ENCODE data around the gene SLC25A21.

SLC25A21 gene

GRCh38 chr14:37013078-37013477, 159.3 kb downstream of the SLC25A21 start:
- H3K4me3 ChIP-seq (replicated peaks; ENCODE audit: low read depth, low read length) = no peak overlapping the region
- DNase-seq (ENCODE audit: extremely low read depth, low read depth) = no peak
- TF ChIP-seq, protein P1, sequence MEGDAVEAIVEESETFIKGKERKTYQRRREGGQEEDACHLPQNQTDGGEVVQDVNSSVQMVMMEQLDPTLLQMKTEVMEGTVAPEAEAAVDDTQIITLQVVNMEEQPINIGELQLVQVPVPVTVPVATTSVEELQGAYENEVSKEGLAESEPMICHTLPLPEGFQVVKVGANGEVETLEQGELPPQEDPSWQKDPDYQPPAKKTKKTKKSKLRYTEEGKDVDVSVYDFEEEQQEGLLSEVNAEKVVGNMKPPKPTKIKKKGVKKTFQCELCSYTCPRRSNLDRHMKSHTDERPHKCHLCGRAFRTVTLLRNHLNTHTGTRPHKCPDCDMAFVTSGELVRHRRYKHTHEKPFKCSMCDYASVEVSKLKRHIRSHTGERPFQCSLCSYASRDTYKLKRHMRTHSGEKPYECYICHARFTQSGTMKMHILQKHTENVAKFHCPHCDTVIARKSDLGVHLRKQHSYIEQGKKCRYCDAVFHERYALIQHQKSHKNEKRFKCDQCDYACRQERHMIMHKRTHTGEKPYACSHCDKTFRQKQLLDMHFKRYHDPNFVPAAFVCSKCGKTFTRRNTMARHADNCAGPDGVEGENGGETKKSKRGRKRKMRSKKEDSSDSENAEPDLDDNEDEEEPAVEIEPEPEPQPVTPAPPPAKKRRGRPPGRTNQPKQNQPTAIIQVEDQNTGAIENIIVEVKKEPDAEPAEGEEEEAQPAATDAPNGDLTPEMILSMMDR (IDR thresholded peaks at IDR 0.05; ENCODE audit: low read depth, low read length, missing control alignments) = no peak

- TF ChIP-seq, protein P1 (IDR thresholded peaks at IDR 0.05; ENCODE audit: low read depth, low read length, missing control alignments) = no peak
- H3K4me3 ChIP-seq (replicated peaks; ENCODE audit: low read depth, low read length) = no peak overlapping the region
- DNase-seq (ENCODE audit: extremely low read depth, low read depth) = no peak
Measured at GRCh38 chr14:36998686-36999085, 173.7 kb downstream of the SLC25A21 start.

DNA sequence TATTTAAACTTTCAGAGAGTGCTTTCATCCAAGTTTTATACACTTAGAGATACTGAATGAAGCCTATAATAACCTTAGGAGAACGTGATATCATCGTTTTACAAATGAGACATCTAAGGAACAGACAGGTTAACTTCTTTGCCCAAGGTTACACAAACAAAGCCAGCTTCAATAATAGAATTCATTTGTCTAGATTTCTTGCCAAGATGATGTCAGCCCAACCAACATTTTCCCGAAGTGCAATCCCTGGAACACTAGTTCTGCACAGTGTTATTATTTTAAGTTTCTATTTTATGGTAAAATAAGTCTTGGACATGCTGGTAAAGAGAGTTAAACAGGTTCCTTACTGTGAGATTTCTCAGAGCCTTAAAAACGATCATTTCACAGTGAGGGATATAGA, 174.6 kb downstream of the SLC25A21 start:
- DNase-seq (ENCODE audit: extremely low read depth, low read depth) = no peak
- TF ChIP-seq, protein P1 (IDR thresholded peaks at IDR 0.05; ENCODE audit: low read depth, low read length, missing control alignments) = no peak
- no peak overlapping the region for H3K4me3 ChIP-seq (replicated peaks; ENCODE audit: low read depth, low read length)

GRCh38 chr14:36996857-36997590, 175.4 kb downstream of the SLC25A21 start:
- TF ChIP-seq, protein P1 (IDR thresholded peaks at IDR 0.05; ENCODE audit: low read depth, low read length, missing control alignments) = no peak
- H3K4me3 ChIP-seq (replicated peaks; ENCODE audit: low read depth, low read length) = no peak overlapping the region
- no peak for DNase-seq (ENCODE audit: extremely low read depth, low read depth)

GRCh38 chr14:36996133-36996856, 176.1 kb downstream of the SLC25A21 start:
- DNase-seq (ENCODE audit: extremely low read depth, low read depth) = no peak
- no peak overlapping the region for H3K4me3 ChIP-seq (replicated peaks; ENCODE audit: low read depth, low read length)
- TF ChIP-seq, protein P1 (IDR thresholded peaks at IDR 0.05; ENCODE audit: low read depth, low read length, missing control alignments) = no peak

DNA sequence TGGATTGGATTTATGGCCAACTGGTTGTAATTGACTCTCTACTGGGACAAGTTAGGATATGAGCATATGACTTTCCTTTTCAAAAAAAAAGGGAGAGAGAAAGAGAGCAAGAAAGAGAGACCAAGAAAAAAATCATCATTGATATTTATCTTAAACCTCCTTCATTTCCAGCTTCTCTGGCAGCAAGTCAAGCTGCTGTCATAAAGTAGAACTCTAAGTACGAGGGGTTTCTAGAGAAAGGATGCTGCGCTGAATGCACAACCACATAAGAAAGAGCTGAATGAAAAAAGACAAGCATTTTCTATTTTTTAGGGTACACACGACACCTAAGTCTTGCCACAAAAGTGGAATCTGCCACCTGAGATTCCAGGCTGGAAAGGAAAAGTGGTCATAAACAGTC, 182.6 kb downstream of the SLC25A21 start:
- H3K4me3 ChIP-seq (replicated peaks; ENCODE audit: low read depth, low read length) = no peak overlapping the region
- no peak for DNase-seq (ENCODE audit: extremely low read depth, low read depth)
- TF ChIP-seq, protein P1 (IDR thresholded peaks at IDR 0.05; ENCODE audit: low read depth, low read length, missing control alignments) = no peak

Measured in HFF-Myc (cell line).